Naive B cell (primary cell): ENCODE data around the gene TTLL5. TPM values are rescaled to one million over a fixed set of nuclear protein-coding genes. Genes with fewer than 3 reads are reported as not detected.

Experiments
- ATAC-seq, 2 donors: fragments of 150-1000 bp; cut with Tn5 transposase; 2 replicates each; pipeline ENCODE4 v1.10.0; 2021; ENCODE audit warnings: low read depth in 2 of 2, mild to moderate bottlenecking in 2 of 2, moderate library complexity in 2 of 2
- DNase-seq: peaks from one replicate; pipeline ENCODE4 v3.0.0; 2022
- H3K27ac Mint-ChIP-seq, 6 donors: one replicate each; pipeline ENCODE4 v1.8.0; 2020 to 2022; ENCODE audit warnings: mild to moderate bottlenecking in 6 of 6, mixed read lengths in 6 of 6, moderate library complexity in 5 of 6, inconsistent platforms in 2 of 6
- H3K27me3 Mint-ChIP-seq, 3 donors: one replicate each; pipeline ENCODE4 v1.8.0; 2021 to 2022; ENCODE audit warnings: mixed read lengths in 3 of 3, mild to moderate bottlenecking in 1 of 3
- H3K36me3 Mint-ChIP-seq, 2 donors: one replicate each; pipeline ENCODE4 v1.8.0; 2020 to 2022; ENCODE audit warnings: mixed read lengths in 2 of 2, inconsistent platforms in 1 of 2, mild to moderate bottlenecking in 1 of 2
- H3K4me1 Mint-ChIP-seq, 3 donors: one replicate each; pipeline ENCODE4 v1.8.0; 2020 to 2022; ENCODE audit warnings: mixed read lengths in 3 of 3, inconsistent platforms in 1 of 3, mild to moderate bottlenecking in 1 of 3, moderate library complexity in 1 of 3
- H3K4me3 Mint-ChIP-seq, 8 donors: one replicate each; pipeline ENCODE4 v1.8.0; 2020 to 2022; ENCODE audit warnings: mild to moderate bottlenecking in 8 of 8, mixed read lengths in 8 of 8, moderate library complexity in 8 of 8, inconsistent platforms in 2 of 8
- H3K9me3 Mint-ChIP-seq, 7 donors: one replicate each; pipeline ENCODE4 v1.8.0; 2020 to 2022; ENCODE audit warnings: mixed read lengths in 7 of 7, mild to moderate bottlenecking in 5 of 7, inconsistent platforms in 2 of 7, moderate library complexity in 1 of 7
- polyA plus RNA-seq, 6 donors: library from polyadenylated mRNA; unstranded; fragments of 300-500 nt; fragmentation: Illumina TruSeq; gene quantifications; one replicate each; pipeline ENCODE4 v1.2.3, GENCODE V29; 2021; ENCODE audit warnings: low read depth in 6 of 6

TTLL5 gene
- polyA plus RNA-seq, 6 donors from 2014 or later, result 3.8 to 15.9 (median 9.1) TPM

GRCh38 chr14:75981426-75982265, 320.6 kb downstream of the TTLL5 start, which contains the start of gene TGFB3:
Gene TGFB3, minus strand, starts transcription at chr14:75981995. Its CDS starts 1,102 bp downstream, at chr14:75980893.
- H3K4me3 Mint-ChIP-seq, result peak within 1 kb of the TSS; percentile 74 to 95 (median 90)
- ATAC-seq (peak; percentile 44 to 47), DNase-seq (peak; percentile 52)
- H3K9me3 Mint-ChIP-seq, result no peaks in the 10 kb centered on the region
- H3K27ac Mint-ChIP-seq, result peak within 1 kb of the TSS; percentile 9 to 93 (median 83)
- H3K4me1 Mint-ChIP-seq, result peaks cover 55 to 75% (median 62%) of the 10 kb centered on the region in 3 donors
- no peaks in the 10 kb centered on the region for H3K27me3 Mint-ChIP-seq
- H3K36me3 Mint-ChIP-seq, result no peaks in the 10 kb centered on the region

GRCh38 chr14:75982266-75983018, 321.4 kb downstream of the TTLL5 start:
- H3K4me3 Mint-ChIP-seq, result peak overlapping the region; percentile 74 to 95 (median 90)
- ATAC-seq (peak; percentile 52 to 62), DNase-seq (peak; percentile 80)
- H3K36me3 Mint-ChIP-seq, result no peaks in the 10 kb centered on the region
- H3K9me3 Mint-ChIP-seq, result no peaks in the 10 kb centered on the region
- H3K27me3 Mint-ChIP-seq, result no peaks in the 10 kb centered on the region
- peak overlapping the region in 4 of 6 donors; percentile 9 to 93 (median 84) for H3K27ac Mint-ChIP-seq
- H3K4me1 Mint-ChIP-seq, result peaks cover 55 to 67% (median 56%) of the 10 kb centered on the region in 3 donors

DNA sequence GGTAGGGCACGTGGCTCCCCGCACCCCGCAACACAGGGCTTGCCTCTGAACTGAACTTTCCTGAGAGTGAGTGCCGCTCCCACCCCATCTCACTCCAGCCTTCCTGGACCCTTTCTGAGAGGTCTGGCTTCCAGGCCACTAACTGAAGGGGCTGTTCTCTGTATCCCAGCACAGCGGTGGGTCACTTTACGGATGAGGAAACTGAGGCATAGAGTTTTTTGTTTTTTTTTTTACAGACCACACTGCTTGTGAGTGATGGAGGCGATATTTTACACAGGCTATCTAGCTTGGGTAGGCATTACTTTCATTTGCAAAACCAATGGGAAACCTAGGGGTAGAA, 321.9 kb downstream of the TTLL5 start:
- Mint-ChIP-seq H3K27me3 (no peaks in the 10 kb centered on the region), H3K4me3 (peak overlapping the region; percentile 74 to 95 (median 90)), H3K4me1 (peaks cover 50 to 62% (median 51%) of the 10 kb centered on the region in 3 donors), H3K9me3 (no peaks in the 10 kb centered on the region), H3K27ac (peak overlapping the region in 4 of 6 donors; percentile 56 to 86 (median 72)), H3K36me3 (no peaks in the 10 kb centered on the region)
- DNase-seq (no peak), ATAC-seq (no peak)

- no peaks in the 10 kb centered on the region for H3K27me3 Mint-ChIP-seq
- H3K27ac Mint-ChIP-seq, result peak overlapping the region in 5 of 6 donors; percentile 54 to 94 (median 74)
- DNase-seq (no peak), ATAC-seq (no peak)
- H3K4me3 Mint-ChIP-seq, result peak overlapping the region in 5 of 8 donors; percentile 3 to 96 (median 92)
- H3K36me3 Mint-ChIP-seq, result peaks cover 0 to 2% of the 10 kb centered on the region in 2 donors
- peaks cover 34 to 45% (median 35%) of the 10 kb centered on the region in 3 donors for H3K4me1 Mint-ChIP-seq
- no peaks in the 10 kb centered on the region for H3K9me3 Mint-ChIP-seq
Observed at GRCh38 chr14:75984674-75985073, 323.6 kb downstream of the TTLL5 start.

DNA sequence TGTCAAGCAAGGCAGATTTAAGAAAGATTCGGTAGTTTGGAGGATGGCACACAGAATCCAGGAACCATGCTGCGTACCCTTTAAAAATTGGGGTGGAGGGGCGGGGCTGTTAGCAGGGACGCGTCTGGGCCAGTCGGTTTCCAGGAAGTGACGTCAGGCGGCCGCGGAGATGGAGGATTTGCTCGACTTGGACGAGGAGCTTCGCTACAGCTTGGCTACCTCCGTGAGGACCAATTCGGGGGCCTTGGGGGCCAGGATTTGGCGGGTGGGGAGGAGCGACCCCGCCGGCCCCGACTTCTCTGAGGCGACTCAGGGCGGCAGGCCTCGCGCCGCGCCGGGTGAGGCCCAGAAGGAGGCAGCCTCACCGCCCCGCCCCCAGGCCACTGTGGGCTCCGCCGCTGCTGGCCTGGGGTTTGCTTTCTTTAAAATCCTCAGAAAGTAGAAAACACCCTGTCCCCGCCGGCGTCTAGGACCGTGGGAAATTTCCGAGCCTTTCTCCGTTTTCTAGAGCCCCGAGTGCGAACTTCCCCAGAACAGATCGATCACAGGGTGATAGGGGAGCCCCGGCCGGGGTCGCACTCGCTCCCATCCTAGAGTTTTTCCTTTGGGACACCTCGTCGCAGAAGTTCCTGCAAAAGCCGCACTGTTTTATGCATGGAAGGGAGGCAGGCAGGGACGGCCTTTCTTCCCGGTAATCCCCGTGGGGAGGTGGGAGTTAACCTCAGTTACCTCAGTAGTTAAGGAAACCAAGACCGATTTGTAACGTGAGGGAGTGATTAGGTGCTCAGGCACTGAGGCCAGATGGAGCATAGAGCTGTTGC, 324.8 kb downstream of the TTLL5 start, which contains the start of gene IFT43:
TSS of gene IFT43 (plus strand) at position 146 of the 821 bp plus-strand sequence. CDS start at position 170, 24 bp downstream.
- Mint-ChIP-seq H3K9me3 (no peaks in the 10 kb centered on the region), H3K36me3 (peaks cover 5 to 13% of the 10 kb centered on the region in 2 donors), H3K27me3 (no peaks in the 10 kb centered on the region), H3K4me3 (peak within 1 kb of the TSS; percentile 89 to 97 (median 92)), H3K27ac (peak within 1 kb of the TSS; percentile 93 to 97 (median 95)), H3K4me1 (peaks cover 22 to 33% (median 28%) of the 10 kb centered on the region in 3 donors)
- DNase-seq, result peak; percentile 88
- peak; percentile 76 to 78 for ATAC-seq

DNA sequence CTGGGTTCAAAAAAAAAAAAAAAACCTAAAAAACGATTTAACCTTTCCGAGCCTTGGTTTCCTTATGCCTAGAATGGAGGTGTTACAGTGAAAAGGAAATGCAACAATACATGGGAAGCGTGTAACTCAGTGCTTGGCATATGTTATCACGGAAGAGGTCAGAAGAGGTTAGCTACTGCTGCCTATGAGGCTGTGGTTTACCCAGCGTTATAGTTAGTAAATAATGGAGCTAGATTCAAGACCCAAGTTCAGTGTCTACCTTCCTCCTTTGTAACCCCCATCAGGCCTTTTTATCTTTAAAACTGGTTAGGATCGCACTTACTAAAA, 325.4 kb downstream of the TTLL5 start:
- H3K9me3 Mint-ChIP-seq, result no peaks in the 10 kb centered on the region
- no peaks in the 10 kb centered on the region for H3K27me3 Mint-ChIP-seq
- H3K27ac Mint-ChIP-seq, result peak overlapping the region in 5 of 6 donors; percentile 93 to 97 (median 94)
- peaks cover 5 to 13% of the 10 kb centered on the region in 2 donors for H3K36me3 Mint-ChIP-seq
- H3K4me3 Mint-ChIP-seq, result peak overlapping the region; percentile 89 to 97 (median 92)
- ATAC-seq (no peak), DNase-seq (no peak)
- H3K4me1 Mint-ChIP-seq, result peaks cover 16 to 28% (median 22%) of the 10 kb centered on the region in 3 donors

- Mint-ChIP-seq H3K4me1 (peaks cover 9 to 21% (median 14%) of the 10 kb centered on the region in 3 donors), H3K27me3 (no peaks in the 10 kb centered on the region), H3K36me3 (peaks cover 11 to 13% of the 10 kb centered on the region in 2 donors), H3K9me3 (no peaks in the 10 kb centered on the region), H3K4me3 (peak overlapping the region in 3 of 8 donors; percentile 5 to 96 (median 95)), H3K27ac (no peak overlapping the region)
- DNase-seq (no peak), ATAC-seq (no peak)
Observed at GRCh38 chr14:75987201-75987970, 326.3 kb downstream of the TTLL5 start.

GRCh38 chr14:75989134-75989533, 328.1 kb downstream of the TTLL5 start:
- Mint-ChIP-seq H3K36me3 (peaks cover 11 to 13% of the 10 kb centered on the region in 2 donors), H3K27ac (no peak overlapping the region)
- no peak for ATAC-seq

DNA sequence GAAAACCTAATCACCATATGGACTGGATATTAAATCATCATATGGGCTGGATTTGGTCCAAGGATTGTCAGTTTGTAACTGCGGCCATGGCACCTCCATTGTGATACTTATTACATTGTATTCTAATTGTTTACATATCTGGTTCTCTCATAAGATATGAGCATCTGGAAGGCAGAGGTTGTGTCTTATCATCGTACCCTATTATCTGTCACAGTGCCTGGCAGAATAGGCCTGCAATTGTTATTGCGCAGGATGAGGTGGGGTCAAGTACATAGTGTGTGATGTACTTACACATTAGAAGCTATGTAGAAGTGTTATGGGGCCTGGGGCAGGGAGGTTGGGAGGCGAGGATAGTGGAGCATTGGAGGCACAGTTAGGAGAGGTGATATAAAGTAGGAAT, 329.3 kb downstream of the TTLL5 start:
- DNase-seq (no peak), ATAC-seq (no peak)
- Mint-ChIP-seq H3K4me1 (peaks cover 12 to 16% (median 15%) of the 10 kb centered on the region in 3 donors), H3K27ac (no peak overlapping the region), H3K36me3 (peaks cover 11 to 13% of the 10 kb centered on the region in 2 donors), H3K27me3 (no peaks in the 10 kb centered on the region), H3K9me3 (no peaks in the 10 kb centered on the region), H3K4me3 (no peak overlapping the region)

More at GRCh38 chr14:75989134-75989533, 328.1 kb downstream of the TTLL5 start:
- H3K27me3 Mint-ChIP-seq, result no peaks in the 10 kb centered on the region
- no peaks in the 10 kb centered on the region for H3K9me3 Mint-ChIP-seq
- H3K4me1 Mint-ChIP-seq, result peaks cover 12 to 21% (median 16%) of the 10 kb centered on the region in 3 donors
- peak overlapping the region in 1 of 8 donors; percentile 62 for H3K4me3 Mint-ChIP-seq
- DNase-seq, result no peak

DNA sequence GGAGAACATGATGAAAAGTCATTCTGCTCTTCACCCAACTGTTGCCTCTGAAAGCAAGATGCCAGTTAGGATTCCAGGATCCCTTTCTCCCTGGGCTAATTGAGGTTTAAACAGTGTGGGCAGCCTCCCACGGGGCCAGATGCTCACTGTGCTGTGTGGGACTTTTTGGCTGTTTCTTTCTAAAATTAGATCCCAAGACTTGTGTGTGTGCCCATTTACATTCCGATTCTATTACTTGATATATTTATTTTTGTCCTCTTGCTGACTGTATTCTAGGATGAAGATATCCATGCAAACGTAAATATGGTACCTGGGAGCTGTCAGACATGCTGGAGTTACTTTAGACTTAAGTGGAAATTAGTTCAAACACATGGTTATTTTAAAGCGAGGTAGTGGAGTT, 330.7 kb downstream of the TTLL5 start:
- Mint-ChIP-seq H3K4me3 (no peak overlapping the region), H3K4me1 (peaks cover under 1 to 8% (median 5%) of the 10 kb centered on the region in 3 donors), H3K9me3 (no peaks in the 10 kb centered on the region), H3K36me3 (peaks cover 13 to 19% of the 10 kb centered on the region in 2 donors), H3K27ac (no peak overlapping the region), H3K27me3 (no peaks in the 10 kb centered on the region)
- ATAC-seq (no peak), DNase-seq (no peak)

- DNase-seq, result no peak
- peaks cover 20 to 32% of the 10 kb centered on the region in 2 donors for H3K36me3 Mint-ChIP-seq
- H3K4me1 Mint-ChIP-seq, result peaks cover 0 to 7% (median 5%) of the 10 kb centered on the region in 3 donors
- no peaks in the 10 kb centered on the region for H3K27me3 Mint-ChIP-seq
- no peak for ATAC-seq
- no peaks in the 10 kb centered on the region for H3K9me3 Mint-ChIP-seq
- H3K27ac Mint-ChIP-seq, result peak overlapping the region in 1 of 6 donors; percentile 77
- no peak overlapping the region for H3K4me3 Mint-ChIP-seq
Observed at GRCh38 chr14:75993567-75994041, 332.6 kb downstream of the TTLL5 start.
